Measurements from ENCODE around the gene ACBD6. TPM values are rescaled to one million over a fixed set of nuclear protein-coding genes. Genes with fewer than 3 reads are reported as not detected.

ACBD6 gene
- total RNA-seq, 2 experiments from 2014 or later, result 45.7 to 49.0 TPM

DNA sequence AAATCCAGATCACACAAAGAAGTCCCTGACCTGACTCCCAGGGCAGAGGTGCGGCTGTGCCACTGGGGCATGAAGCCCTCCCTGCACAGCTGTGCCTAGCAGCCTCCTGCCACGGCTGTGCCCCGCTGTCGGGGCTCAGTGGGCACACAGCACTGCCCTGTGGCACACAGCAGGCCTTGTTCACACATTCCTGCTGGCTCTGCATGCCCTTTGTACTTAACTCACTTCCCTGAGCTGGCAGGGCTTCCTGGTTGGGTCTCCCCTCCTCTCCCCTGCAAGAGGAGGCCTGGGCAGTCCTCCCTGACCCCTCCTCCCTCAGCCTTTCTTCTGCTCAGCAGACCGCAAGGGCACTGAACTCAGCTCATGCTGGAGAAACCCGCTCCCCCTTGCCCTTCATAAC is 257.5 kb downstream of the ACBD6 start:
- H3K9me3 Mint-ChIP-seq, result no peaks in the 10 kb centered on the region
- no peak overlapping the region for H3K4me3 Mint-ChIP-seq
- H3K27me3 Mint-ChIP-seq, result peaks cover 63% of the 10 kb centered on the region
- no peak overlapping the region for H3K27ac Mint-ChIP-seq
- no peaks in the 10 kb centered on the region for H3K4me1 Mint-ChIP-seq
- no peak for DNase-seq
- H3K36me3 Mint-ChIP-seq, result no peaks in the 10 kb centered on the region

DNA sequence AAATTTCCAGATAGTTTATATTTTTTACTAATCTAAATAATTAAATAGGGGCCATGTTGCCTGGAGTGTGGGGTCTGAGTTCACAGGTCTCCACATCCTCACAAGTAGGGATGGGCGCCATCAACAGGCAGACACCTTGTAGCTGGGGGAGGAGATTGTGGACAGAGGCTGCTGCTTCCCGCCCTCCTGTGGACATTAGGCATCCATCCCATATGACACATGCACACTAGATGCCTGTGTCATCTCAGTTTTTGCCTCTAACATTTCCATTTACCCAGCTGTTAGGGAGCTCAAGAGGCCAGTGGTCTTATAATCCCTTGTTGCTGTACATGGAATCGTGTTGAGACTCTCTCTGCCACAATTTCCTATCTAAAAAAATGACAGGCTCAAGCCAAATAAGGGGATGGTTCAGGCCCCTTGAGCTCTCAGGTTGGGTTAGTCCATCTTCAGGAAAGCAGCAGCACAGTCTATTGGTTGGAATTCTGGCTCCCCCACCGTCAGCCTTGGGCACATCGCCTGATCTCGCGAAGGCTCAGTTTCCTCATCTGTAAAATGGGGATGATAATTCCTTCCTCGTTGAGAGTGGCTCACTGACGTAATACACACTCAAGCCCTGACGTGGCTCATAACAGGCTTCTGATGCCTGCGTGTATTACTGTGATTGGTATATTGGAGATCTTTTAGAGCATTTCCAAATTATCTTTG is 258.7 kb downstream of the ACBD6 start:
- Mint-ChIP-seq H3K4me1 (peaks cover 3% of the 10 kb centered on the region), H3K9me3 (no peaks in the 10 kb centered on the region), H3K27ac (no peak overlapping the region), H3K27me3 (peaks cover 71% of the 10 kb centered on the region), H3K4me3 (no peak overlapping the region), H3K36me3 (no peaks in the 10 kb centered on the region)
- DNase-seq, result no peak

DNA sequence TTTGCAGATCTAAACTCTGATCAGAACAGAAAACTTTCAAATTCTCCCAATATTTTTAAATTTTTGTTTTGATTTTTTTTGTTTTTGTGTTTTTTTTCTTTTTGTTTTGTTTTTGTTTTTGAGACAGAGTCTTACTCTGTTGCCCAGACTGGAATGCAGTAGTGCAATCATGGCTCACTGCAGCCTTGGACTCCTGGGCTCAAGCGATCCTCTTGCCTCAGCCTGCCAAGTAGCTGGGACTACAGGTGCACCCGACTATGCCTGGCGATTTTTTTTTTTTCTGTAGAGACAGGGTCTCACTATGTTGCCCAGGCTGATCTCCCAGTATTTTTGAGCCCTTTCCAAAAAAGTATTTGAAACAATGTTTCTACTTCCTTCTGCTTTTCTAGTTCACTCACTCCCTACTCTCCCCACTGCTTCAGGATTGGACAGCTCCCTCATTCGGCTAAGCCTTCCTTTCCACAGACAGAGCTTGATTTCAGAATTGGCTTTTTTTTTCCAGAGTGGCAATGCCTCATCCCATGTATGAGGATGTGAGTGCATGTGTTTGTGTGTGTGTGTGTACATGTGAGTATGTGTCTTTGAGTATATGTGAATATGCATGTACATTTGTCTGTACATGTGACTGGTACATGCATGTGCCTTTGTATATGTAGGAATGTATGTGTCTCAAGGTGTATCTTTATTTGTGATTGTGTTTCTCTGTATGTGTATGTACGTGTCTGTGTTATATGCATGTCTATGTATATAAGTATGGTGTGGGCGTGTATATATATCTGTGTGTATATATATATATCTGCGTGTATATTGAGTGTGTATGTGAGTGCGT is 260.4 kb downstream of the ACBD6 start:
- DNase-seq, result no peak
- no peaks in the 10 kb centered on the region for H3K36me3 Mint-ChIP-seq
- no peak overlapping the region for H3K4me3 Mint-ChIP-seq
- H3K9me3 Mint-ChIP-seq, result no peaks in the 10 kb centered on the region
- no peak overlapping the region for H3K27ac Mint-ChIP-seq
- H3K27me3 Mint-ChIP-seq, result peaks cover 76% of the 10 kb centered on the region
- H3K4me1 Mint-ChIP-seq, result peaks cover 5% of the 10 kb centered on the region

DNA sequence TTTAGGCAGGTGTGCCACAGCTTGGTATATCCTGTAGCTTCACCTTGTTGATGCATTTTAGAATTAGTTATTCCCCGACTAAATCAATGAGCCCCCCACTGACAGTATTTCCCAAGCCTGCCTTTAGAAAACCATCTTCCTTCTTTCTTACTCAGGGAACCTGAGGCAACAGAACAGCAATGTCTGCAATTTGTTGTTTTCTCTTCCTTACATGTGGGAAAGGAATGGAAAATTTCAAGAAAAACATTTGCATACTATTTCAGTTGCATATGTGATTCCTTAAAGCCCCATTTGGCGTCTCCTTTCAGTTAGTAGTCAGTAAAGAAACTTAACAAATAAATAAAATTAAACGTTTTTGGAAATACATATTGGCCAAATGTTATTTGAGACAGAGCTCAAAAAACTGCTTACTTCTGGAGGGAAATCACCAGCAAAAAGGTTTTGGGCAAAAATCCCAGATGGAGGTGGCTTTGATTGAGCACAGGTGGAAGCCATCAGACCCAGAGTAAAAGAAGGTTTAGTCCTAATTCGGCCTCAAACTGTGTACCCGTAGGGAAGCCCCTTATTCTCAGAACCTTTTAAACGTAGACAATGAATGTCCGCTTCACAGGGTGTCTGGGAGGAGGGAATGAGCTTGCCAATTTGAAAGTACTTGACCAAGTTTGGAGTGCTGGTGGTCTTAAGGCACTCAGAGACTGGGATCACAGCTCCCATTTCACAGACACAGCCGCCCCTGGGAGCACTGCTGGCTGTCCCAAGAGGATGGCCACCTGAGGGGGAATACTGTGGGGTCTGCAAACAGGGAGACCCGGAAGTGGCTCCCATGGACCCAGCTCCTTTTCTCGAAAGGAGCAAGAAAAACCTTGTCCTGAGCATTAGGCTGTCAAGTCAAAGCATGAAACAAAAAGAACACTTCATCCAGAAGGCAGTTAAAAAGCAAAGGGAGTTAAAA is 263.0 kb downstream of the ACBD6 start:
- H3K9me3 Mint-ChIP-seq, result no peaks in the 10 kb centered on the region
- no peak for DNase-seq
- no peak overlapping the region for H3K27ac Mint-ChIP-seq
- no peak overlapping the region for H3K4me3 Mint-ChIP-seq
- H3K27me3 Mint-ChIP-seq, result peaks cover 93% of the 10 kb centered on the region
- H3K4me1 Mint-ChIP-seq, result peaks cover 15% of the 10 kb centered on the region
- no peaks in the 10 kb centered on the region for H3K36me3 Mint-ChIP-seq

DNA sequence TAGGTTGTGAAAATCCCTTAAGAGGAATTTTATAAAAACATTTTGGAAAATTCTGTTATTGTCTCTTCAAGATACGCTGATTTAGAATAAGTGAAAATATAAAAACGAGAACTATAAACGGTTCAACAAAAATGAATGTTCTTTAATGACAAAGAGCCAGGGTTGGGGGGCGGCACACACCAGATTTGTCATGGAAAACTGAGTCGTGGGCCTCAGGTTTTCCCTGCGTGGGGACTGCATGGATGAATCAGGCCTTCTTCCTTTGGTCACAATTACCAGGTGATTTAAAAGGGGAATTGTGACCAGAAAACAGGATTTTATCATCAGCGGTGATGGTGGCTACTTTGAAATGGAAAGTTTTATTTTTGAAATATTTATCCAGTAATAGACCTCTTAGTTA is 263.7 kb downstream of the ACBD6 start:
- DNase-seq, result no peak
- no peak overlapping the region for H3K4me3 Mint-ChIP-seq
- no peaks in the 10 kb centered on the region for H3K36me3 Mint-ChIP-seq
- H3K27ac Mint-ChIP-seq, result no peak overlapping the region
- H3K4me1 Mint-ChIP-seq, result peaks cover 21% of the 10 kb centered on the region
- H3K9me3 Mint-ChIP-seq, result no peaks in the 10 kb centered on the region
- H3K27me3 Mint-ChIP-seq, result peaks cover 93% of the 10 kb centered on the region

Other genes starting within 250 kb of the ACBD6 start
- gene OVAAL, start 56.4 kb upstream of the ACBD6 start, total RNA-seq, result not detected
- 10 to 100 TPM; 15.0 to 20.0 TPM for gene XPR1, start 129.4 kb upstream of the ACBD6 start, total RNA-seq

Data from activated naive CD8-positive, alpha-beta T cell treated with anti-CD3 and anti-CD28 coated beads for 36 hours (primary cell).